Uterus (tissue), 4 donors: Measurements from ENCODE around the gene ELF2. TPM values are rescaled to one million over a fixed set of nuclear protein-coding genes. Genes with fewer than 3 reads are reported as not detected.
A peak's percentile ranks its signal among the peaks of the same experiment; 100 is the strongest.
"Not testable (repeated sequence)": the region's sequence is repeated elsewhere in the genome, so short reads cannot be mapped to it uniquely, and the experiment has no call there.

Experiments used
- DNase-seq, 2 donors: peaks; one replicate each; pipeline ENCODE4 v3.0.0-alpha.2; 2019 to 2020
- H3K27ac ChIP-seq, 2 donors: fragments of 200-600 bp; sonication (generic); 1 replicate in 1 of 2; 2 replicates in 1 of 2; pipeline ENCODE4 v1.5.1; 2016 to 2018
- H3K27me3 ChIP-seq, 2 donors: fragments of 200-600 bp; sonication (generic); one replicate each; pipeline ENCODE4 v1.5.1; 2018 to 2019; ENCODE audit warnings: control low read depth in 1 of 2
- H3K36me3 ChIP-seq, 2 donors: fragments of 200-600 bp; sonication (generic); one replicate each; pipeline ENCODE4 v1.5.1; 2019; ENCODE audit warnings: control low read depth in 1 of 2
- H3K4me1 ChIP-seq, 2 donors: fragments of 200-600 bp; sonication (generic); one replicate each; pipeline ENCODE4 v1.5.1; 2018 to 2019; ENCODE audit warnings: control low read depth in 1 of 2
- H3K4me3 ChIP-seq, 2 donors: fragments of 200-600 bp; sonication (generic); 1 replicate in 1 of 2; 2 replicates in 1 of 2; pipeline ENCODE4 v1.5.1; 2018 to 2019; ENCODE audit warnings: mild to moderate bottlenecking in 1 of 2
- H3K9me3 ChIP-seq, 2 donors: fragments of 200-600 bp; sonication (generic); one replicate each; pipeline ENCODE4 v1.5.1; 2019; ENCODE audit warnings: control low read depth in 1 of 2
- POLR2A ChIP-seq, 2 donors: fragments of 450-650 bp; IDR thresholded peaks; one replicate each; pipeline ENCODE4 v1.6.1; 2016; ENCODE audit warnings: antibody characterized with exemption in 2 of 2, mild to moderate bottlenecking in 1 of 2, moderate library complexity in 1 of 2
- intact Hi-C: fragments of 100-400 bp; cut with DNase I; formaldehyde crosslinking; loops from one replicate; pipeline ENCODE4 v1.15.1; 2023; ENCODE audit warnings: low total_unique reads
- total RNA-seq, 4 donors: library from RNA; depleted of rRNA in 3 of 4; stranded (reverse); fragments of >200 nt in 3 of 4; gene quantifications; one replicate each; pipeline versions ENCODE4 v1.1.0 to v1.2.4, GENCODE V29; 2014 to 2023
- TF ChIP-seq, protein P1 (sequence below), 4 experiments: fragments of 200-600 bp in 2 of 4; fragments of 450-650 bp in 2 of 4; sonication (generic) in 2 of 4; IDR thresholded peaks; one replicate each; pipeline ENCODE4 v1.5.1; 2016 to 2019; ENCODE audit warnings: antibody characterized with exemption in 4 of 4, mild to moderate bottlenecking in 2 of 4, moderate library complexity in 1 of 4
- donor health status: DM: yes; HTN: yes; CAD: no.

Gene ELF2
- total RNA-seq, 4 donors from 2014 or later, result 65.8 to 103 (median 86.0) TPM

DNA sequence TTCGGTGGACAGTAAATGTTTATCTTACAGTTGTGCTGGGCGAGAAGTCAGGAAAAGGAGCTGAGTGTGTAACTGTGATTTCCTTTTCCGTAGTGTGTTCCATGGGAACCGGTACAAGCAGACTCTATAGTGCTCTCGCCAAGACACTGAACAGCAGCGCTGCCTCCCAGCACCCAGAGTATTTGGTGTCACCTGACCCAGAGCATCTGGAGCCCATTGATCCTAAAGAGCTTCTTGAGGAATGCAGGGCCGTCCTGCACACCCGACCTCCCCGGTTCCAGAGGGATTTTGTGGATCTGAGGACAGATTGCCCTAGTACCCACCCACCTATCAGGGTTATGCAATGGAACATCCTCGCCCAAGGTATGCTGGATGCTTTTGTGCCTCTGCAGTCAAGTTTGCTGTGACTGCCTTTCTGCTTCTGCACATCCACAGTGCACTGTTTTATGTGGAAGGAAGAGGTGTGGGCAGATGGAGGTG, 134.0 kb downstream of the ELF2 start:
- Histone ChIP-seq H3K9me3 (no peaks in the 10 kb centered on the region), H3K4me1 (no peaks in the 10 kb centered on the region), H3K27me3 (no peaks in the 10 kb centered on the region), H3K4me3 (no peak overlapping the region), H3K27ac (peak overlapping the region in 1 of 2 donors; percentile 14), H3K36me3 (no peaks in the 10 kb centered on the region)
- intact Hi-C loops, result no loop called here
- DNase-seq, result peak in 1 of 2 donors; percentile 20
- TF ChIP-seq, protein P1, sequence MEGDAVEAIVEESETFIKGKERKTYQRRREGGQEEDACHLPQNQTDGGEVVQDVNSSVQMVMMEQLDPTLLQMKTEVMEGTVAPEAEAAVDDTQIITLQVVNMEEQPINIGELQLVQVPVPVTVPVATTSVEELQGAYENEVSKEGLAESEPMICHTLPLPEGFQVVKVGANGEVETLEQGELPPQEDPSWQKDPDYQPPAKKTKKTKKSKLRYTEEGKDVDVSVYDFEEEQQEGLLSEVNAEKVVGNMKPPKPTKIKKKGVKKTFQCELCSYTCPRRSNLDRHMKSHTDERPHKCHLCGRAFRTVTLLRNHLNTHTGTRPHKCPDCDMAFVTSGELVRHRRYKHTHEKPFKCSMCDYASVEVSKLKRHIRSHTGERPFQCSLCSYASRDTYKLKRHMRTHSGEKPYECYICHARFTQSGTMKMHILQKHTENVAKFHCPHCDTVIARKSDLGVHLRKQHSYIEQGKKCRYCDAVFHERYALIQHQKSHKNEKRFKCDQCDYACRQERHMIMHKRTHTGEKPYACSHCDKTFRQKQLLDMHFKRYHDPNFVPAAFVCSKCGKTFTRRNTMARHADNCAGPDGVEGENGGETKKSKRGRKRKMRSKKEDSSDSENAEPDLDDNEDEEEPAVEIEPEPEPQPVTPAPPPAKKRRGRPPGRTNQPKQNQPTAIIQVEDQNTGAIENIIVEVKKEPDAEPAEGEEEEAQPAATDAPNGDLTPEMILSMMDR (IDR thresholded peaks at IDR 0.05), result no peak
- TF ChIP-seq POLR2A (IDR thresholded peaks at IDR 0.05), result no peak

DNA sequence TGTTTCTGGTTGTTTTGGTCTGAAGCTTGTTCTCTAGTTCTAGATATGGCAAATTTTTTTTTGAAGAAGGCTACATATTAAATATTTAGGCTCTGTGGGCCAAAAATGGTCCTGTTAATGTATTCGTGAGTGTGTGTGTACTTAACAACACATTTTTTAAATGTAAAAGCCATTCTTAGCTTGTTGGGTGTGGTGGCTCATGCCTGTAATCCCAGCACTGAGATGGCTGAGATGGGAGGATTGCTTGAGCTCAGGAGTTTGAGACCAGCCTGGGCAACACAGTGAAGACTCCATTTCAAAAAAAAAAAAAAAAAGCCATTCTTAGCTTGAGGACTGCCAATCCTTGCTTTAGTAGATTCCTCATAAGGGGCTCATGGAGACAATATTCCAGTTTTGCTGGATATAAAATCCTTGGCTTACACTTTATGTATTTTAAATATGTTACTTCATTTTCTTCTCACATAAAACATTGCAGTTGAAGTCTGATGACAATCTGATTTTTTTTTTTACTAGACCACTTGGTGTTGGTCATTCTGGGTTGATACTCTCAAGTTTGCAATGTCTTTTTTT, 138.1 kb downstream of the ELF2 start:
- TF ChIP-seq, protein P1 (IDR thresholded peaks at IDR 0.05), result no peak
- no peak for TF ChIP-seq POLR2A (IDR thresholded peaks at IDR 0.05)

DNA sequence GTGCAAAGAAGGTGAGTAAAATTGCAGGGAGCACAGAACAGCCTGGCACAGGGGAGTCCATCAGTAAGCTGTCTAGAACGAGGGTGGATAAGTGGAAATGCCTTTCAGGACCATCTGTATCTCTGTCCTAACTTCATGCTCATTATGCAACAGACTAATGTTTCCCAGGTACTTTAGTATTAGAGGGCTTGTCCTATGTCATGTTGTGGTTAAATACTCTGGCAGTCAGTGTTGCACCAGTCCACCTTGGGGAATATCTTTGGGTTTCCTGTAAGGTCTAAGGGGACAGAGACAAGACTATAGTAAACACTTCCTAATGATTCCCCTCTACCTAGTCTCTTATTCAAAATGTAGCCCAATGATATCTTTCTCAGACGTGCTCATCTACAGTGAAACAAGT, 140.1 kb downstream of the ELF2 start:
- Histone ChIP-seq H3K36me3 (no peaks in the 10 kb centered on the region), H3K4me3 (no peak overlapping the region), H3K9me3 (no peaks in the 10 kb centered on the region), H3K4me1 (no peaks in the 10 kb centered on the region), H3K27me3 (no peaks in the 10 kb centered on the region), H3K27ac (no peak overlapping the region)
- intact Hi-C loops, result no loop called here
- no peak for TF ChIP-seq POLR2A (IDR thresholded peaks at IDR 0.05)
- TF ChIP-seq, protein P1 (IDR thresholded peaks at IDR 0.05), result no peak
- DNase-seq, result no peak

More for the DNA sequence above, 138.1 kb downstream of the ELF2 start:
- intact Hi-C loops, result no loop called here
- no peak for DNase-seq
- no peak overlapping the region for H3K4me3 ChIP-seq
- H3K27me3 ChIP-seq, result no peaks in the 10 kb centered on the region
- no peaks in the 10 kb centered on the region for H3K9me3 ChIP-seq
- H3K4me1 ChIP-seq, result no peaks in the 10 kb centered on the region
- H3K36me3 ChIP-seq, result no peaks in the 10 kb centered on the region
- no peak overlapping the region for H3K27ac ChIP-seq

DNA sequence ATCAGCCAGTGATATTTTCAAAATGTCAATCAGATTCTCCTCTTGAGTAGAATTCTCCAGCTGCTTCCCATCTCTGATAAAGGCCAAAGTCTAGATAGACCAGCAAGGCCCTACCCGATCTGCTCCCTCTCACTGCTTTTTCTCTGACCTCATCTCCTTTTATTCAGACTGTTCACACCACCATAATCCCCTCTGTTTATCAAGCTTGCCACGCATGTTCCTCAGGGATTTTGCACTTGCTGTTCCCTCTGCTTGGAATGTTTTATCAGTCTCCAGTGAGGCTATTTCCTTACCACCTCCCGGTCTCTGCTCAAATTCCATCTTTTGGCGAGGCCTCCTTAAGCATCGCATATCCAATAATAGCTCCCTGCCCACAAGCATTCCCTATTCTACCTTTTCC, 141.4 kb downstream of the ELF2 start:
- TF ChIP-seq POLR2A (IDR thresholded peaks at IDR 0.05), result no peak
- TF ChIP-seq, protein P1 (IDR thresholded peaks at IDR 0.05), result no peak

DNA sequence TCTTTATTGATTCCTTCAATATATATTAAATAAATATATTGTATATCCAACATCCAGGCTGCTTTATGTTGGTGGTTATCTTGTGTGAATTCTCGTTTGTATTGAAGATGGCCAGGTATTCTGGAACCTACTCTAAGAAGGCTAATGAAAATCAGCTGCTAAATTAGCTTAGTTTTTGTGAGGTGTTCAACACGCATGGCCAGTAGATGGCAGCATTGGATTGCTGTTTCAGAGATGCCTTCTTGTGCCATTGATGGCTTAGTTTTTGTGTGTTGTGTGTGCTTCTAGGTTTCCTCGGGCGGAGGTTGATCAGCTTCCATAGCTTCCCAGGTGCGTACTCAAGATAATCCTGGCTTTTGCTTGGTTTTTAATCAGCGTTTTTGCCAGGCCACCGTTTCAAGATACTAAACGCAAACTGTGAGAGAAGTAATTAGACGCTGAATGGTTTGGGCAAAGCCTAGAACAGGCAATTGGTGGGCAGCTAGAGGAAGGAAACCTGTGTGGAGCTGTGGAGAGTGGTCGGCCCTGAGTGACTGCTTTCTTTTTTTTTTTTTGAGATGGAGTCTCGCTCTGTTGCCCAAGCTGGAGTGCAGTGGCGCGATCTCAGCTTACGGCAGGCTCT, 146.3 kb downstream of the ELF2 start:
- H3K36me3 ChIP-seq, result no peaks in the 10 kb centered on the region
- H3K9me3 ChIP-seq, result no peaks in the 10 kb centered on the region
- no peak for TF ChIP-seq POLR2A (IDR thresholded peaks at IDR 0.05)
- TF ChIP-seq, protein P1 (IDR thresholded peaks at IDR 0.05), result peak; percentile 75 to 93 (median 82)
- no peak overlapping the region for H3K27ac ChIP-seq
- intact Hi-C loops, result no loop called here
- H3K4me3 ChIP-seq, result no peak overlapping the region
- DNase-seq, result peak; percentile 70 to 80
- no peaks in the 10 kb centered on the region for H3K4me1 ChIP-seq
- no peaks in the 10 kb centered on the region for H3K27me3 ChIP-seq

More for the DNA sequence above, 141.4 kb downstream of the ELF2 start:
- Histone ChIP-seq H3K36me3 (no peaks in the 10 kb centered on the region), H3K27me3 (no peaks in the 10 kb centered on the region), H3K9me3 (no peaks in the 10 kb centered on the region), H3K4me1 (no peaks in the 10 kb centered on the region), H3K27ac (no peak overlapping the region), H3K4me3 (no peak overlapping the region)
- DNase-seq, result no peak
- intact Hi-C loops, result no loop called here

DNA sequence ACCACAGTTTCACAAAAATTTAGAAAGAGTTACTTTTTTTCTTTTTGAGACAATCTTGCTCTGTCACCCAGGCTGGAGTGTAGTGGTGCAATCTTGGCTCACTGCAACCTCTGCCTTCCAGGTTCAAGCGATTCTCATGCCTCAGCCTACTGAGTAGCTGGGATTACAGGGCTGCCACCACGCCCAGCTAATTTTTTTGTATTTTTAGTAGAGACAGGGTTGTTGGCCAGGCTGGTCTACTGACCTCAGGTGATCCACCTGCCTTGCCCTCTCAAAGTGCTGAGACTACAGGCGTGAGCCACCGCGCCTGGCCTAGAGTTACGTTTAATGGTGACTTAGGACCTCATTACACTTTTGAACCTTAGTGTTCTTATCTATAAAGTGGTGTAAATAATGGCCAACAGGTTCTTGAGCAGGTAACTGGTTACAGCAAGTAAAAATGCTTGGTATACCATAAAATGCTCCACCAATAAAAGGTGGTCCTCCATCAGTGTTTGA, 147.1 kb downstream of the ELF2 start:
- H3K27me3 ChIP-seq, H3K4me3 ChIP-seq, H3K4me1 ChIP-seq, intact Hi-C loops, H3K9me3 ChIP-seq, DNase-seq, H3K27ac ChIP-seq, H3K36me3 ChIP-seq: not testable (repeated sequence)
